Stomach smooth muscle (tissue), 2 donors: ENCODE measurements around the gene PLEKHO2.
A peak's percentile ranks its signal among the peaks of the same experiment; 100 is the strongest.

Experiments used
- H3K27ac ChIP-seq: one replicate; pipeline ENCODE4 v1.7.0; 2013; ENCODE audit warnings: mild to moderate bottlenecking, low read length, inconsistent platforms
- H3K27me3 ChIP-seq, 2 donors: one replicate each; pipeline ENCODE4 v1.7.0; 2013; ENCODE audit warnings: low read length in 2 of 2; ENCODE audit not compliant: insufficient read depth in 2 of 2, control insufficient read depth in 1 of 2
- H3K36me3 ChIP-seq, 2 donors: one replicate each; pipeline ENCODE4 v1.7.0; 2013; ENCODE audit warnings: low read length in 2 of 2; ENCODE audit not compliant: control insufficient read depth in 2 of 2, insufficient read depth in 2 of 2
- H3K4me1 ChIP-seq: one replicate; pipeline ENCODE4 v1.7.0; 2013; ENCODE audit warnings: low read length; ENCODE audit not compliant: control insufficient read depth, insufficient read depth
- H3K4me3 ChIP-seq, 2 donors: one replicate each; pipeline ENCODE4 v1.7.0; 2013; ENCODE audit warnings: low read length in 2 of 2
- H3K9ac ChIP-seq, 2 donors: one replicate each; pipeline ENCODE4 v1.7.0; 2013; ENCODE audit warnings: low read length in 2 of 2, mild to moderate bottlenecking in 1 of 2
- H3K9me3 ChIP-seq, 2 donors: one replicate each; pipeline ENCODE4 v1.7.0; 2013; ENCODE audit warnings: low read length in 2 of 2; ENCODE audit not compliant: control insufficient read depth in 2 of 2
- donor health status: healthy.
- donor health status: Pancreatic carcinoma.

PLEKHO2 gene

DNA sequence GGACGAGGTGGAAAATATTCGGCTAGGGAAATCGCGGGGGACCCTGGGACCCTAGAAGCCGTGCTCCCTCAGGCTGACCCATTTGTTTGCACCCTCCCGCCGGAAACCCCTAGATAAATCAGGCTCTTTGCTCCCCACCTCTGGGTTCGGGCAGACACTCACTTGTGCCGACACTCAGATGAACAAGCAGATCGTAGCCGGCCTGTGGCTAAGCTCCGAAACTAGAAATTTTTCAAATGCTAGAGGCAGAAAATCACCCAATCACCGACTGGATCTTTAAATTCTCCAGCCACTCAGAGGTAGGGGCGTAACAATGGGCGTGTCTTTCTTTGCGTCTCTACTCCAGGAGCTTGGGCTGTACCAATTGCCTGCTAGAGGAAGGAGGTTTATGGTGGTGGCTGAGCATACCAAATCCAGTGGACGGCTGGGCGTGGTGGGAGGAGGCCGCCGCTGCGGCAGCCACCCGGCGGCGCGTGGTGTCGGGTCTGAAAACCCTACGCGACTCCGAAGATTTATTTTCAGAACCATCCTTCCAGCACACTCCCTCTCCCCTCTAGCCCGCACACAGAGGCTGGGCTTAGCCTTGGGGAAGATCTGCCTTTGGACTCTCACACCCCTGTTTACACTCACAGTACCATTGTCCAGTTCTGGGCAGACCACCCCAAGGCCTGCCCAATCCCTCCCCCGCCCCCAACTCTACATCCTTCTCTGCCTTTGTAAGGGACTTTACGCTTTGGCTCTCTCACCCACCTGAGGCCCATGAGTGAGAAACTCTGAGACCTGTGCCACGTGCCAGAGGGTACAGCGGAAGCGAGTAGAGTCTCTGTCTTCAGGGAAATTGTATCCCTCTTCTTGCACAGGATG, 16.1 kb upstream of the PLEKHO2 start, which contains the start of gene PIF1:
TSS of gene PIF1 (minus strand) at position 217 of the 864 bp plus-strand sequence. CDS start 1,312 bp downstream, outside the sequence.
- H3K27ac ChIP-seq, result peak within 1 kb of the TSS; percentile 74
- H3K27me3 ChIP-seq, result no peaks in the 10 kb centered on the region
- no peaks in the 10 kb centered on the region for H3K9me3 ChIP-seq
- H3K36me3 ChIP-seq, result no peaks in the 10 kb centered on the region
- H3K4me1 ChIP-seq, result peaks cover 31% of the 10 kb centered on the region
- H3K4me3 ChIP-seq, result peak within 1 kb of the TSS; percentile 77 to 86
- H3K9ac ChIP-seq, result peak within 1 kb of the TSS; percentile 79 to 80

DNA sequence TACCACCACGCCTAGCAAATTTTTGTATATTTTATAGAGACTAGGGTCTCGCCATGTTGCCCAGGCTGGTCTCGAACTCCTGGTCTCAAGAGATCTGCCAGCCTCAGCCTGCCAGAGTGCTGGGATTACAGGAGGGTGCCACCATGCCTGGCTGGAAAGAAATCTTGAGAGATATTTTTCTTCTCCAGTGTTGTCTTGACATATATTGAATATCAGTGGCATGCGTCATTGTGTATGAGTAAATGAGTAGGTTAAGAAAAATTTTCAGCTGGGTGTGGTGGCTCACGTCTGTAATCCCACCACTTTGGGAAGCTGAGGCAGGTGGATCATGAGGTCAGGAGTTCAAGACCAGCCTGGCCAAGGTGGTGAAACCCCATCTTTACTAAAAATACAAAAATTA, 12.7 kb upstream of the PLEKHO2 start:
- H3K27me3 ChIP-seq, result no peaks in the 10 kb centered on the region
- no peaks in the 10 kb centered on the region for H3K9me3 ChIP-seq
- no peak overlapping the region for H3K27ac ChIP-seq
- no peaks in the 10 kb centered on the region for H3K36me3 ChIP-seq
- no peak overlapping the region for H3K4me3 ChIP-seq
- no peak overlapping the region for H3K9ac ChIP-seq
- H3K4me1 ChIP-seq, result peaks cover 24% of the 10 kb centered on the region

DNA sequence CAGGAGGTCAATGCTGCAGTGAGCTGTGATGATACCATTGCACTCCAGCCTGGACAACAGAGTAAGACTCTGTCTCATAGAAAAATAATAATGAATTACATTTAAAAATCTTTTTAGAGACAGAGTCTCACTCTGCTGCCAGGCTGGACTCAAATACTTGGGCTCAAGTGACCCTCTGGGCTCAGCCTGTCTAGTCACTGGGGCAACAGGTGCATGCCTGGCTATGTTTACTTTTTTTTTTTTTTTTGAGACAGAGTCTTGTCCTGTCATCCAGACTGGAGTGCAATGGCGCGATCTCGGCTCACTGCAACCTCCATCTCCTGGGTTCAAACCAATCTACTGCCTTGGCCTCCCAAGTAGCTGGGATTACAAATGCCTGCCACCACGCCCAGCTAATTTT, 8.0 kb upstream of the PLEKHO2 start:
- Histone ChIP-seq H3K9me3 (no peaks in the 10 kb centered on the region), H3K9ac (no peak overlapping the region), H3K4me1 (peaks cover 14% of the 10 kb centered on the region), H3K27me3 (no peaks in the 10 kb centered on the region), H3K4me3 (no peak overlapping the region), H3K27ac (no peak overlapping the region), H3K36me3 (no peaks in the 10 kb centered on the region)

DNA sequence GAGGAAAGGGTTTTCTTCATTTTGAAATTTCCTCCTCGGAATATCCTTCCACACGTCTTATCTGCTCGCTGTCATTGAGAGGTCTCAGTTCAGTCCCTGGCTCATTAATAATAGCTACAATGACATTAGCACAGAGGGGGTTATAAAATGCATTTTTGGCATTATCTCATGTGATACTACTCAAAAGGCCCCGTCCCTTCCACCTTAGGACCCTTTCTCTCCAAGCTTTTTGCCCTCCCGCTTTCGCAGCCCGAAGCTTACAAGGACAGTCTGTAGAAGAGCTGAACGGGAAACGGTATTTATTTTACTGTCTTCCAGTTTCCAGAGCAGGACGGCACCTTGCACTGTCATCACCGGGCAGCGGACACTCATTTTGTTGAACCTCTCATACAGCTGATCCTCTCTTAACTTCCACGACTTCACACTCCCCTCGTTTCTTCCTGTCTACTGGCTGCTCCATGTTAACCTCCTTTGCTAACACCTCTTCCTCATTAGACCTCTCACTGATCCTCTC, 5.6 kb upstream of the PLEKHO2 start:
- Histone ChIP-seq H3K4me3 (peak overlapping the region; percentile 68 to 70), H3K36me3 (no peaks in the 10 kb centered on the region), H3K27me3 (no peaks in the 10 kb centered on the region), H3K9ac (peak overlapping the region; percentile 41 to 71), H3K27ac (peak overlapping the region; percentile 77), H3K9me3 (no peaks in the 10 kb centered on the region), H3K4me1 (peaks cover 19% of the 10 kb centered on the region)

DNA sequence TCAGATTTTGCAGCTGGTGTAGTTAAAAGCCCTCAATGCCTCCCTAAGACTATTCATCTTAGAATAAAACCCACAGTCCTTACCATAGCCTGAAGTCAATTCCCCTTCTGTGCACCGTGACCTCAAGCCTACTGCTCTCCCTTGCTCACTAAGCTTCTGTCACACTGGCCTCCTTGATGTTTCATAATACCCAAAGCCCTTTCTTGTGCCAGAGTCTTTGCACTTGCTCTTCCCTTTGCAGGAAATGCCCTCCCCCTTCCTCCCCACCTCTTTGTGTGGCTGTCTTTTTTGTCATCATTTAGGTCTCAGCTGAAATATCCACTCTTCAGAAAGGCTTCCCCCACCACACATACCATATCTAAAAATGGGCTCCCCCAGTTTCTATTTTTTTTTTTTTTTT, 4.2 kb upstream of the PLEKHO2 start:
- Histone ChIP-seq H3K36me3 (no peaks in the 10 kb centered on the region), H3K4me1 (peaks cover 22% of the 10 kb centered on the region), H3K27me3 (no peaks in the 10 kb centered on the region), H3K4me3 (no peak overlapping the region), H3K27ac (no peak overlapping the region), H3K9ac (no peak overlapping the region), H3K9me3 (no peaks in the 10 kb centered on the region)

DNA sequence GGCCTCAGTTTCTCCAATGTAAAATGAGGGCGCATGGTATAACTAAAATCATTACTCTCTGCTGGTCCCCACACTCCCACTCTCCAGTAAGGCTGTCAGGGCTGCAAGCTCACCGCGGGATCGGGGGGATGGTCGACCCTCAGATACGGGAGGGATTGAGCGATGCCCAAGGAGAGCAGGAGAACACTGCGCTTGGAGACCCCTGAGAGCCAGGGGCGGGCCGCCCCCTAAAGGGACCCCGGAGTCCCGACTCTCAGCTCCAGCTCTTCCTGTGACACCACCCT, 713 bp upstream of the PLEKHO2 start:
- peak overlapping the region; percentile 91 for H3K27ac ChIP-seq
- peak overlapping the region; percentile 79 to 92 for H3K9ac ChIP-seq
- no peaks in the 10 kb centered on the region for H3K27me3 ChIP-seq
- no peaks in the 10 kb centered on the region for H3K9me3 ChIP-seq
- peaks cover 45% of the 10 kb centered on the region for H3K4me1 ChIP-seq
- H3K36me3 ChIP-seq, result no peaks in the 10 kb centered on the region
- peak overlapping the region; percentile 67 to 86 for H3K4me3 ChIP-seq

DNA sequence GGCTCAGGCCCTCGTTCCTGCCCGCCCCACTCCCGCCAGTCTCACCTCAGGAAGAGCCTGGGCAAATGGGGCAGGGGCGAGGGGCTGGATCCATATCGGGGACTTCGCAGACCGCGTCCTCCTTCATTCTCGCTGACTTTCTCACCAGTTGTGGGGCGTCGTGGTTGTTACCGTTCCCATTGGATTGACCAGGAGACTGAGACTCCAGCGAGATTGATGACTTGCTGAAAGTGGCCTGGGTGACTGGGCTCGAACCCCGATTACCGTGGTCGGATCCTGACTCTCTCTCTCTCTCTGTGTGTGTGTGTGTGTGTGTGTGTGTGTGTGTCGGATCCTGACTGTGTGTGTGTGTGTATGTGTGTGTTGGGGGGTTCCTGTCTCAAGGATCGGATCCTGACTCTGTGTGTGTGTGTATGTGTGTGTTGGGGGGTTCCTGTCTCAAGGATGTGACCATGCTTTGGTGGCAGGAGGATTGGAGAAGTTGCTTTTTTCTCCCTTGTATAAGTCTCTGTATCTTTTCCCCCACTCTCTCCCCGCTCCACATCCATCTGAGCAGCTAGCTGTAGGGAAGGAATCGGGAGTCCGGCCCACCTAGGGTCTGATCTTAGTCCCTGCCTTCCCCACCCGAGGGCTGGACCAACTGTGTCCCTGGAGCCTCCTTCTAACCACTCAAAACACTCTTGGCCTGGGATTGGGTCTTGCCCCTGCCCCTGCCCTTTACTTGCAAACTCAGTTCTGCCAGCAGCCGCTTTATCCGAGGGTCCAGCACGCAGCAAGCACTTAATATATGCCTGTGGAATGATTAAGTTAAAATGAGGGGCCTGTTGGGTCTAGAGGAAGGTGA, 603 bp downstream of the PLEKHO2 start:
- Histone ChIP-seq H3K9ac (peak overlapping the region; percentile 90 to 97), H3K27ac (peak overlapping the region; percentile 84), H3K9me3 (no peaks in the 10 kb centered on the region), H3K4me3 (peak overlapping the region; percentile 96 to 97), H3K4me1 (peaks cover 54% of the 10 kb centered on the region), H3K36me3 (no peaks in the 10 kb centered on the region), H3K27me3 (no peaks in the 10 kb centered on the region)

DNA sequence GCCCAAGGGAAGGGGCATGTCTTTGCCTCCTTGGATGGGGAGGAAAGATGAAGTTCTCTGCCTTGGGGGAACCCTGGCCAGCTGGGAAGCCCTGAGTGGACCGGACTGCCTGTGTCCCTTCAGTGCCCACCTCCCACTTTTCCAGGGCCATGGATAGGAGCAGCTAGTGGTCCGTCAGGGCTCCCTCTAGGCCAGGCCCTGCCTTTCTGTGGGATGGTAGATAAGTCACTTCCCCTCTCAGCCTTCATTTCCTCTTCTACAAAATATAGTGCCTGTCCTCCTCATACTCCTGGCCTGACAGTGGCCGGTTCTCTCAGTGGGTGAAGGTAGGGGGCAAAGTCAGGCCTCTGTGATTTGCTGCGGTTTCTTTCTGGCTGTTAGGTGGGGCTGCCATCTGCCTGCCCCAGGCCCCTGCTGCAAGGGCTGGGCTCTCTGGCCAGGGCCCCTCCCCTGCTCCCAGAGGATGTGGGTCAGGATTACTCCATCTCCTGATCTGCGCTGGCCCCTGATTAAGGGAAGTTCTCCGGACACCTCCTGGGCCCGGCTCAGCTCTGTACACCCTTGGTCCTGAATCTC, 1.4 kb downstream of the PLEKHO2 start:
- no peaks in the 10 kb centered on the region for H3K9me3 ChIP-seq
- peak overlapping the region; percentile 96 to 97 for H3K4me3 ChIP-seq
- peaks cover 58% of the 10 kb centered on the region for H3K4me1 ChIP-seq
- H3K36me3 ChIP-seq, result peaks cover 0 to under 1% of the 10 kb centered on the region in 2 donors
- no peaks in the 10 kb centered on the region for H3K27me3 ChIP-seq
- peak overlapping the region; percentile 90 to 97 for H3K9ac ChIP-seq
- peak overlapping the region; percentile 84 for H3K27ac ChIP-seq

DNA sequence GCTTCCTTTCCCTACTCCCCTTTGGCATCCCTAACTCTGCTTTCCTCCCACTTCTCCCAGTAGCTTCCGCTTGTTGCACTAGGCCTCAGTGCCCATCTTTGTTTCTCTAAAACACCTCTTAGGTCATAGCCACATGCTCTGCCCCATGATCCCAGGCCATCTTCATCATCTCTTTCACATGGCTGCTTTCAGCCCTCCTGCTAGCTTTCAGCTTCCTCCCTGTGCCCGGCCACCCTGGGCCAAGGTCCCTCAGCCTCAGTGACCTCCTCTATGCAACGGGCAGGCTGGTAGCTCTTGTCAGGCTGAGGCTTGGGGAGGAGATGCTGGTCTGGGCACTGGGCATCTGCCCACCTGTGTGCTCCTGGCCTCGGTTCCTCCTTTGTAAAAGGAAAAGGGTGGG, 2.3 kb downstream of the PLEKHO2 start:
- peak overlapping the region; percentile 67 to 96 for H3K4me3 ChIP-seq
- H3K36me3 ChIP-seq, result peaks cover 0 to 4% of the 10 kb centered on the region in 2 donors
- peak overlapping the region; percentile 84 for H3K27ac ChIP-seq
- peaks cover 58% of the 10 kb centered on the region for H3K4me1 ChIP-seq
- H3K27me3 ChIP-seq, result no peaks in the 10 kb centered on the region
- peak overlapping the region; percentile 61 to 73 for H3K9ac ChIP-seq
- no peaks in the 10 kb centered on the region for H3K9me3 ChIP-seq

DNA sequence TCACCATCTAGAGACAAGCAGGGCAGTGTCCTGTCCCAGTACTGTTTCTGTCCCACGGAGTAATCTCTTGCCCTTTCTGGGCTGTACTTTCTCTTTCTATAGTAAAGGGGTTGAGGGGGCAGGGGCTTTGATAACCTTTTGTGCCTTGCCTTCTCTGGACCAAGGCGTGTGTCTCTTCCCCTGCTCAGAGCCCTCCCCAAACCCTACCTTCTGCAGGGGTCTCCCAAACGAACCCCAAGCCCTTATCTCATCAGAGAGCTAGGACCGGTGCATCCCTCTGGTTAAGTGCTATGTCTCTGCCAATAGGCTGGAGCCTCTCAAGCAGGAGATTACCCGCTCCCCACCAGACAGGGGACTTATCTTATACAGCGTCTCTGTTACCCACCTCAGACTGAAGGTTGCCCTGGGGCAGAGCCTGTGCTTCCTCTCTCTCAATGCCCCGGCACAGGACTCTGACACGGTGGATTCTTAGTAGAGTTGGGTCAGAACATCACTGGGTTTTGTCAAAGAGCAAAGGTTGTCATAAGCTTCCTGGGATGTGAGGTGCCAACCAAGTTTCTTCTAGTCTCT, 2.9 kb downstream of the PLEKHO2 start:
- Histone ChIP-seq H3K9me3 (no peaks in the 10 kb centered on the region), H3K4me3 (peak overlapping the region; percentile 67 to 96), H3K9ac (peak overlapping the region; percentile 61 to 73), H3K36me3 (peaks cover 0 to 4% of the 10 kb centered on the region in 2 donors), H3K27me3 (no peaks in the 10 kb centered on the region), H3K4me1 (peaks cover 58% of the 10 kb centered on the region), H3K27ac (peak overlapping the region; percentile 84)
